Spleen (tissue), 7 donors: ENCODE data around the gene MFAP5.
"Not testable (repeated sequence)": the region's sequence is repeated elsewhere in the genome, so short reads cannot be mapped to it uniquely, and the experiment has no call there.

ENCODE experiments used
- POLR2A ChIP-seq, 3 donors: fragments of 450-650 bp; IDR thresholded peaks; one replicate each; pipeline ENCODE4 v1.5.1; 2017; ENCODE audit warnings: antibody characterized with exemption in 3 of 3, mild to moderate bottlenecking in 1 of 3
- POLR2AphosphoS5 ChIP-seq, 3 donors: sonication (generic); formaldehyde crosslinking; IDR thresholded peaks; one replicate each; pipeline ENCODE4 v1.5.1; 2017; ENCODE audit warnings: antibody characterized with exemption in 3 of 3
- TF ChIP-seq, protein P1 (sequence below), 11 experiments: fragments of 200-600 bp in 7 of 11; fragments of 450-650 bp in 4 of 11; sonication (generic) in 4 of 11; IDR thresholded peaks in 8 of 11; conservative IDR thresholded peaks in 3 of 11; 1 replicate in 7 of 11; 2 replicates in 4 of 11; pipeline versions ENCODE4 v1.4.0 to v1.8.0; 2016 to 2021; ENCODE audit warnings: antibody characterized with exemption in 11 of 11, inconsistent platforms in 4 of 11, mild to moderate bottlenecking in 1 of 11
- donor health status: DM: no; HTN: no; CAD: no; lungs with moderate emphysema.
- donor health status: DM: no; HTN: no; CAD: no.
- donor health status: DM: no; HTN: no; CAD: no.

DNA sequence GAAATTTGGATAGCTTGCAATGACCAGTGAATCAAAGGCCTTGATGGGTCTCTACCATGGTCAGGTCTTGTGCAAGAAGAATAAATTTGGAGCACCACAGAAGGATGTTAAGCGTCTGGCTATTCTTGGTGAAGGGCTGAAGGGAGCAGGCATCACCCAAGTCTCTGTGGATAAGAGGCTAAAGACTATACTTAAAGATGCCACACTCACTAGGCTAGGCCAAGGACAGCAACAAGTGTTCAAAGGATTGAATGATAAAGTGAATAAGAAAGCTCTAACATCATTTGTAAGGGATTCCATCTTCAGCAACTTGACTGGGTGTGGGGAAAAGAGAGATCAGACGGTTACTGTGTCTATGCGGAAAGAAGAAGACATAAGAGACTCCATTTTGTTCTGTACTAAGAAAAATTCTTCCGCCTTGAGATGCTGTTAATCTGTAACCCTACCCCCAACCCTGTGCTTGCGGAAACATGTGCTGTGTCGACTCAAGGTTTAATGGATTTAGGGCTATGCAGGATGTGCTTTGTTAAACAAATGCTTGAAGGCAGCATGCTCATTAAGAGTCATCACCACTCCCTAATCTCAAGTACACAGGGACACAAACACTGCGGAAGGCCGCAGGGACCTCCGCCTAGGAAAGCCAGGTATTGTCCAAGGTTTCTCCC, 27.2 kb downstream of the MFAP5 start:
- not testable (repeated sequence) for TF ChIP-seq POLR2A, POLR2AphosphoS5 (IDR thresholded peaks at IDR 0.05)
- TF ChIP-seq, protein P1, sequence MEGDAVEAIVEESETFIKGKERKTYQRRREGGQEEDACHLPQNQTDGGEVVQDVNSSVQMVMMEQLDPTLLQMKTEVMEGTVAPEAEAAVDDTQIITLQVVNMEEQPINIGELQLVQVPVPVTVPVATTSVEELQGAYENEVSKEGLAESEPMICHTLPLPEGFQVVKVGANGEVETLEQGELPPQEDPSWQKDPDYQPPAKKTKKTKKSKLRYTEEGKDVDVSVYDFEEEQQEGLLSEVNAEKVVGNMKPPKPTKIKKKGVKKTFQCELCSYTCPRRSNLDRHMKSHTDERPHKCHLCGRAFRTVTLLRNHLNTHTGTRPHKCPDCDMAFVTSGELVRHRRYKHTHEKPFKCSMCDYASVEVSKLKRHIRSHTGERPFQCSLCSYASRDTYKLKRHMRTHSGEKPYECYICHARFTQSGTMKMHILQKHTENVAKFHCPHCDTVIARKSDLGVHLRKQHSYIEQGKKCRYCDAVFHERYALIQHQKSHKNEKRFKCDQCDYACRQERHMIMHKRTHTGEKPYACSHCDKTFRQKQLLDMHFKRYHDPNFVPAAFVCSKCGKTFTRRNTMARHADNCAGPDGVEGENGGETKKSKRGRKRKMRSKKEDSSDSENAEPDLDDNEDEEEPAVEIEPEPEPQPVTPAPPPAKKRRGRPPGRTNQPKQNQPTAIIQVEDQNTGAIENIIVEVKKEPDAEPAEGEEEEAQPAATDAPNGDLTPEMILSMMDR (IDR thresholded peaks at IDR 0.05 in 8 of 11, conservative IDR thresholded peaks at IDR 0.05 in 3 of 11): not testable (repeated sequence)
